GM23338 (cell line): ENCODE results near the gene AANAT. TPM values are rescaled to one million over a fixed set of nuclear protein-coding genes. Genes with fewer than 3 reads are reported as not detected.

Source experiments
- ATAC-seq: fragments of 200-7000 bp; cut with Tn5 transposase; 3 replicates; pipeline ENCODE4 v1.9.1; 2020
- DNase-seq: peaks from one replicate; pipeline ENCODE4 v3.0.0-alpha.2; 2015; ENCODE audit warnings: low spot score
- H2AFZ ChIP-seq: fragments of 200-600 bp; sonication (generic); 2 replicates; pipeline ENCODE4 v1.8.0; 2016; ENCODE audit warnings: antibody characterized with exemption, mild to moderate bottlenecking, moderate library complexity
- H3F3A ChIP-seq: fragments of 200-600 bp; sonication (generic); replicated peaks from 2 replicates; pipeline ENCODE4 v1.8.0; 2017; ENCODE audit warnings: antibody characterized with exemption, mixed run types, low read depth
- H3K27ac ChIP-seq: fragments of 200-600 bp; sonication (generic); 2 replicates; pipeline ENCODE4 v1.6.1; 2016; ENCODE audit warnings: low read depth
- H3K27me3 ChIP-seq: fragments of 200-600 bp; sonication (generic); 2 replicates; pipeline ENCODE4 v1.8.0; 2016; ENCODE audit warnings: mild to moderate bottlenecking, mixed run types, moderate library complexity; ENCODE audit not compliant: insufficient read depth
- H3K36me3 ChIP-seq: fragments of 200-600 bp; sonication (generic); 2 replicates; pipeline ENCODE4 v1.8.0; 2016; ENCODE audit warnings: mild to moderate bottlenecking; ENCODE audit not compliant: insufficient read depth
- H3K4me1 ChIP-seq: fragments of 200-600 bp; sonication (generic); 2 replicates; pipeline ENCODE4 v1.8.0; 2016; ENCODE audit warnings: mild to moderate bottlenecking, moderate library complexity; ENCODE audit not compliant: insufficient read depth
- H3K4me2 ChIP-seq: fragments of 200-600 bp; sonication (generic); 2 replicates; pipeline ENCODE4 v1.7.1; 2017; ENCODE audit warnings: mixed run types
- H3K4me3 ChIP-seq: fragments of 200-600 bp; sonication (generic); 2 replicates; pipeline ENCODE4 v1.6.1; 2016; ENCODE audit warnings: mixed run types
- H3K79me2 ChIP-seq: fragments of 200-600 bp; sonication (generic); replicated peaks from 2 replicates; pipeline ENCODE4 v1.8.0; 2017; ENCODE audit warnings: mild to moderate bottlenecking; ENCODE audit not compliant: insufficient read depth
- H3K9me2 ChIP-seq: fragments of 200-600 bp; sonication (generic); 2 replicates; pipeline ENCODE4 v1.8.0; 2017; ENCODE audit not compliant: insufficient read depth
- H4K20me1 ChIP-seq: fragments of 200-600 bp; sonication (generic); replicated peaks from 2 replicates; pipeline ENCODE4 v1.8.0; 2017; ENCODE audit warnings: mild to moderate bottlenecking; ENCODE audit not compliant: insufficient read depth
- H3K27ac Mint-ChIP-seq: 2 replicates; pipeline ENCODE4 v1.8.0; 2020; ENCODE audit warnings: inconsistent platforms, mild to moderate bottlenecking, moderate library complexity, mixed read lengths
- H3K27me3 Mint-ChIP-seq: 3 replicates; pipeline ENCODE4 v1.8.0; 2022; ENCODE audit warnings: low read depth, mild to moderate bottlenecking, moderate library complexity, mixed read lengths, inconsistent platforms; ENCODE audit not compliant: insufficient read depth, poor library complexity
- H3K36me3 Mint-ChIP-seq: 3 replicates; pipeline ENCODE4 v1.8.0; 2021; ENCODE audit warnings: low read depth, mild to moderate bottlenecking, inconsistent platforms, moderate library complexity, mixed read lengths
- H3K4me1 Mint-ChIP-seq: 3 replicates; pipeline ENCODE4 v1.8.0; 2020; ENCODE audit warnings: mild to moderate bottlenecking, inconsistent platforms, mixed read lengths
- H3K4me3 Mint-ChIP-seq: 3 replicates; pipeline ENCODE4 v1.8.0; 2021; ENCODE audit warnings: moderate library complexity, mild to moderate bottlenecking, inconsistent platforms, mixed read lengths
- H3K9me3 Mint-ChIP-seq: 3 replicates; pipeline ENCODE4 v1.8.0; 2020; ENCODE audit warnings: moderate library complexity, mild to moderate bottlenecking, inconsistent platforms, mixed read lengths
- CREB1 ChIP-seq: fragments of 250-450 bp; sonication (Bioruptor Pico); IDR thresholded peaks from 2 replicates; pipeline ENCODE4 v1.5.0; 2020; ENCODE audit warnings: low read depth, mild to moderate bottlenecking, moderate library complexity
- polyA plus RNA-seq: library from polyadenylated mRNA; unstranded; fragments of >200 nt; fragmentation: Nextera tagmentation; extraction: Ambion mirVana; gene quantifications from 2 replicates; pipeline ENCODE4 v1.2.1, GENCODE V29; 2016
- total RNA-seq: library from RNA; depleted of rRNA; stranded (reverse); fragments of >200 nt; shearing (Covaris generic); gene quantifications from 2 replicates; pipeline ENCODE4 v1.2.3, GENCODE V29; 2014
- TF ChIP-seq, protein P1 (sequence below): fragments of 250-450 bp; sonication (Bioruptor Pico); IDR thresholded peaks from 2 replicates; pipeline ENCODE4 v1.5.0; 2020; ENCODE audit warnings: mild to moderate bottlenecking, moderate library complexity
- TF ChIP-seq, protein P2 (sequence below): IDR thresholded peaks from 2 replicates; pipeline ENCODE4 v1.6.1; 2016; ENCODE audit warnings: antibody characterized with exemption

The AANAT gene
- total and polyA plus RNA-seq, 2 experiments from 2014 or later: 0.28 to 1.0 TPM

DNA sequence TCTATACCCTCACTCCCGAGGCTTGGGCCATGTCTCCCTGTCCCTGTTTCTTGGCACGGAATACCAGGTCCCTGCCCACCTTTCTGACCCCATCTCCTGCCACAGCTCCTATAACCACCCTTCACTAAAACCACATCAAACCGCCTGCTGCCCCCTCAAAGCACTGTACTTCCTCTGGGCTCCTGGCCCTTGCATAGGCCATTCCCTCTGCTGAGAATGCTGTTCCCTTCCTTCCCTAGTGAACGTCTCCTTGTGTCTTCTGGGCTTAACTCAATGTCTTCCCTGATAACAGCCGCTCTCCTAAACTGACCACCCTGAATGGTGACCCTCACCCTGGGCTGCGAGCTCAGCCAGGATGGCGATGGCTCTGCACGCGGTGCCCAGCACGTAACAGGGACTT, 10.7 kb downstream of the AANAT start (continued):
- TF ChIP-seq, protein P1, sequence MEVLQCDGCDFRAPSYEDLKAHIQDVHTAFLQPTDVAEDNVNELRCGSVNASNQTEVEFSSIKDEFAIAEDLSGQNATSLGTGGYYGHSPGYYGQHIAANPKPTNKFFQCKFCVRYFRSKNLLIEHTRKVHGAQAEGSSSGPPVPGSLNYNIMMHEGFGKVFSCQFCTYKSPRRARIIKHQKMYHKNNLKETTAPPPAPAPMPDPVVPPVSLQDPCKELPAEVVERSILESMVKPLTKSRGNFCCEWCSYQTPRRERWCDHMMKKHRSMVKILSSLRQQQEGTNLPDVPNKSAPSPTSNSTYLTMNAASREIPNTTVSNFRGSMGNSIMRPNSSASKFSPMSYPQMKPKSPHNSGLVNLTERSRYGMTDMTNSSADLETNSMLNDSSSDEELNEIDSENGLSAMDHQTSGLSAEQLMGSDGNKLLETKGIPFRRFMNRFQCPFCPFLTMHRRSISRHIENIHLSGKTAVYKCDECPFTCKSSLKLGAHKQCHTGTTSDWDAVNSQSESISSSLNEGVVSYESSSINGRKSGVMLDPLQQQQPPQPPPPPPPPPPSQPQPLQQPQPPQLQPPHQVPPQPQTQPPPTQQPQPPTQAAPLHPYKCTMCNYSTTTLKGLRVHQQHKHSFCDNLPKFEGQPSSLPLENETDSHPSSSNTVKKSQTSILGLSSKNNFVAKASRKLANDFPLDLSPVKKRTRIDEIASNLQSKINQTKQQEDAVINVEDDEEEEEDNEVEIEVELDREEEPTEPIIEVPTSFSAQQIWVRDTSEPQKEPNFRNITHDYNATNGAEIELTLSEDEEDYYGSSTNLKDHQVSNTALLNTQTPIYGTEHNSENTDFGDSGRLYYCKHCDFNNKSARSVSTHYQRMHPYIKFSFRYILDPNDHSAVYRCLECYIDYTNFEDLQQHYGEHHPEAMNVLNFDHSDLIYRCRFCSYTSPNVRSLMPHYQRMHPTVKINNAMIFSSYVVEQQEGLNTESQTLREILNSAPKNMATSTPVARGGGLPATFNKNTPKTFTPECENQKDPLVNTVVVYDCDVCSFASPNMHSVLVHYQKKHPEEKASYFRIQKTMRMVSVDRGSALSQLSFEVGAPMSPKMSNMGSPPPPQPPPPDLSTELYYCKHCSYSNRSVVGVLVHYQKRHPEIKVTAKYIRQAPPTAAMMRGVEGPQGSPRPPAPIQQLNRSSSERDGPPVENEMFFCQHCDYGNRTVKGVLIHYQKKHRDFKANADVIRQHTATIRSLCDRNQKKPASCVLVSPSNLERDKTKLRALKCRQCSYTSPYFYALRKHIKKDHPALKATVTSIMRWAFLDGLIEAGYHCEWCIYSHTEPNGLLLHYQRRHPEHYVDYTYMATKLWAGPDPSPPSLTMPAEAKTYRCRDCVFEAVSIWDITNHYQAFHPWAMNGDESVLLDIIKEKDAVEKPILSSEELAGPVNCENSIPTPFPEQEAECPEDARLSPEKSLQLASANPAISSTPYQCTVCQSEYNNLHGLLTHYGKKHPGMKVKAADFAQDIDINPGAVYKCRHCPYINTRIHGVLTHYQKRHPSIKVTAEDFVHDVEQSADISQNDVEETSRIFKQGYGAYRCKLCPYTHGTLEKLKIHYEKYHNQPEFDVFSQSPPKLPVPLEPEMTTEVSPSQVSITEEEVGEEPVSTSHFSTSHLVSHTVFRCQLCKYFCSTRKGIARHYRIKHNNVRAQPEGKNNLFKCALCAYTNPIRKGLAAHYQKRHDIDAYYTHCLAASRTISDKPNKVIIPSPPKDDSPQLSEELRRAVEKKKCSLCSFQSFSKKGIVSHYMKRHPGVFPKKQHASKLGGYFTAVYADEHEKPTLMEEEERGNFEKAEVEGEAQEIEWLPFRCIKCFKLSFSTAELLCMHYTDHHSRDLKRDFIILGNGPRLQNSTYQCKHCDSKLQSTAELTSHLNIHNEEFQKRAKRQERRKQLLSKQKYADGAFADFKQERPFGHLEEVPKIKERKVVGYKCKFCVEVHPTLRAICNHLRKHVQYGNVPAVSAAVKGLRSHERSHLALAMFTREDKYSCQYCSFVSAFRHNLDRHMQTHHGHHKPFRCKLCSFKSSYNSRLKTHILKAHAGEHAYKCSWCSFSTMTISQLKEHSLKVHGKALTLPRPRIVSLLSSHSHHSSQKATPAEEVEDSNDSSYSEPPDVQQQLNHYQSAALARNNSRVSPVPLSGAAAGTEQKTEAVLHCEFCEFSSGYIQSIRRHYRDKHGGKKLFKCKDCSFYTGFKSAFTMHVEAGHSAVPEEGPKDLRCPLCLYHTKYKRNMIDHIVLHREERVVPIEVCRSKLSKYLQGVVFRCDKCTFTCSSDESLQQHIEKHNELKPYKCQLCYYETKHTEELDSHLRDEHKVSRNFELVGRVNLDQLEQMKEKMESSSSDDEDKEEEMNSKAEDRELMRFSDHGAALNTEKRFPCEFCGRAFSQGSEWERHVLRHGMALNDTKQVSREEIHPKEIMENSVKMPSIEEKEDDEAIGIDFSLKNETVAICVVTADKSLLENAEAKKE (CRISPR knock-in tag): no peak
- TF ChIP-seq, protein P2, sequence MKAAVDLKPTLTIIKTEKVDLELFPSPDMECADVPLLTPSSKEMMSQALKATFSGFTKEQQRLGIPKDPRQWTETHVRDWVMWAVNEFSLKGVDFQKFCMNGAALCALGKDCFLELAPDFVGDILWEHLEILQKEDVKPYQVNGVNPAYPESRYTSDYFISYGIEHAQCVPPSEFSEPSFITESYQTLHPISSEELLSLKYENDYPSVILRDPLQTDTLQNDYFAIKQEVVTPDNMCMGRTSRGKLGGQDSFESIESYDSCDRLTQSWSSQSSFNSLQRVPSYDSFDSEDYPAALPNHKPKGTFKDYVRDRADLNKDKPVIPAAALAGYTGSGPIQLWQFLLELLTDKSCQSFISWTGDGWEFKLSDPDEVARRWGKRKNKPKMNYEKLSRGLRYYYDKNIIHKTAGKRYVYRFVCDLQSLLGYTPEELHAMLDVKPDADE: no peak

DNA sequence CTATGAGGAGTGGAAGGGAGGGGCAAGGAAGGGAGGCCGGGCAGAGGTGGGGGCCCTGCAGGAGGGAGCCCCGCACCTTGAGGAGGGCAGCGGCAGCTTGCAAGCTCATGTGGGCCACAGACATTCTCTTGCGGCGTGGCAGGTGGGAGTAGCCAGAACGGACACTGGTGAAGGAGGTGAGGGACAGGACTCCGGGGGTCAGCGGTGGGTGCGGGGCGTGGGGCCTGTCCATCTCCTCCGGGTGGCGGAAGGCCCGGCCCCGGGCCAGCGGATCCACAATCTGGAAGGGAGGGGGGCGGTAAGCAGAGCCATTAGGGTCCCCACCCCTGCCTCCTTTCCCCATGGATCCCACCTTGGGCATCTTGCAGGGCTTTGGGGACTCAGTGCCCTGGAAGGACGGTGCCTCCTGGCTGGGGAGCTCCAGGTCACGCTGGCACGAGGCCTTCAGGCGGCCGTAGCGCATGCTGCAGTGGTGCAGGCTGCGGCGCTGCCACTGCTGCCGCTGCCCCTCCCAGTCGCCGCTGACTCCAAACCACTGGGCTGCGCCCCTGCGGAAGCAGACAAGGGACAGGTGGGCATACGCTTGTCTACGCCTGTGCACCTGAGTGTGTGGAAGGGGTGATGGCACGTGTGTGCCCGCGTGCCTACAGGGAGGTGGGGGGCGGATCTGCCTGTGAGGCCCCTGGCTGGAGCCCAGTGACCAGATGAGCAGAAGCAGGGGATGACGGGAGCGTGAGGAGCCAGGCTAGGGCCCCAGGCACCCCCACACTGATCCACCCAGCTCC, 11.5 kb downstream of the AANAT start:
- Histone ChIP-seq H3K27ac (no peak overlapping the region), H4K20me1 (no peaks in the 10 kb centered on the region), H3K27me3 (no peaks in the 10 kb centered on the region), H3K4me1 (no peaks in the 10 kb centered on the region), H3K79me2 (no peaks in the 10 kb centered on the region), H3K36me3 (no peaks in the 10 kb centered on the region), H3K4me3 (no peak overlapping the region), H3F3A (no peaks in the 10 kb centered on the region), H3K9me2 (no peaks in the 10 kb centered on the region), H2AFZ (no peak overlapping the region), H3K4me2 (no peak overlapping the region)
- Mint-ChIP-seq H3K4me3 (no peak overlapping the region), H3K9me3 (no peaks in the 10 kb centered on the region), H3K27ac (no peak overlapping the region), H3K27me3 (peaks cover 8% of the 10 kb centered on the region), H3K36me3 (peaks cover 3% of the 10 kb centered on the region; the same call in 1 of the 3 replicates), H3K4me1 (no peaks in the 10 kb centered on the region)
- no peak for ATAC-seq
- no peak for DNase-seq
- no peak for TF ChIP-seq CREB1
- TF ChIP-seq, protein P1 (CRISPR knock-in tag): no peak
